Endothelial cell of umbilical vein (primary cell): ENCODE measurements around the gene MSRB2. TPM values are rescaled to one million over a fixed set of nuclear protein-coding genes. Genes with fewer than 3 reads are reported as not detected.

ENCODE experiments used
- polyA plus RNA-seq, 4 experiments: library from polyadenylated mRNA; depleted of rRNA in 3 of 4; stranded (reverse) in 3 of 4; unstranded in 1 of 4; fragments of >200 nt; gene quantifications; 2 replicates each; pipeline versions ENCODE4 v1.2.1 to v1.2.3, GENCODE V29; 2011 to 2012; ENCODE audit warnings: missing spikeins in 1 of 4
- small RNA-seq: library from RNA; depleted of rRNA; stranded (forward); fragments of <200 nt; gene quantifications from one replicate; pipeline ENCODE3, GENCODE V24; 2012; ENCODE audit warnings: low replicate concordance, low read depth; ENCODE audit not compliant: insufficient read depth, insufficient read length
- total RNA-seq: library from RNA; stranded (reverse); gene quantifications from 2 replicates; pipeline ENCODE4 v1.2.3, GENCODE V29; 2021

MSRB2 gene
- total and polyA plus RNA-seq, 2 donors (not counting 3 experiments of a cell fraction or from before 2014, with no cell fraction given) = 16.2 to 20.6 TPM

Small RNAs within 50 kb of the gene (small RNA-seq; reads per million reads assigned to genes)
- gene RF00561 = not detected

Other genes with a start within 250 kb of the MSRB2 start
- gene ARMC3, start 167.5 kb upstream of the MSRB2 start, total RNA-seq = not detected in 2 replicates
- not detected in 2 replicates for gene ARMC3, start 167.5 kb upstream of the MSRB2 start, polyA plus RNA-seq
- gene PTF1A, start 96.7 kb downstream of the MSRB2 start, total RNA-seq = not detected in 2 replicates
- gene PTF1A, start 96.7 kb downstream of the MSRB2 start, polyA plus RNA-seq = not detected in 2 replicates
- not detected in 2 replicates for gene C10orf67, start 249.2 kb downstream of the MSRB2 start, total RNA-seq
- gene C10orf67, start 249.2 kb downstream of the MSRB2 start, polyA plus RNA-seq = not detected in 2 replicates